Stimulated activated CD8-positive, alpha-beta memory T cell treated with anti-CD3 and anti-CD28 coated beads, Interleukin-4, amount 100 ng/mL, for 48 hours (primary cell): ENCODE results near the gene GLB1L2.
"Not testable (repeated sequence)": the region's sequence is repeated elsewhere in the genome, so short reads cannot be mapped to it uniquely, and the experiment has no call there.

Source experiments
- DNase-seq: peaks from one replicate; pipeline ENCODE4 v3.0.0-alpha.2; 2020

Gene GLB1L2

GRCh38 chr11:134330611-134331353 is 1.0 kb upstream of the GLB1L2 start:
- DNase-seq, result no peak

- no peak for DNase-seq
These were observed 422 bp downstream of the GLB1L2 start for GRCh38 chr11:134332189-134332631.

DNA sequence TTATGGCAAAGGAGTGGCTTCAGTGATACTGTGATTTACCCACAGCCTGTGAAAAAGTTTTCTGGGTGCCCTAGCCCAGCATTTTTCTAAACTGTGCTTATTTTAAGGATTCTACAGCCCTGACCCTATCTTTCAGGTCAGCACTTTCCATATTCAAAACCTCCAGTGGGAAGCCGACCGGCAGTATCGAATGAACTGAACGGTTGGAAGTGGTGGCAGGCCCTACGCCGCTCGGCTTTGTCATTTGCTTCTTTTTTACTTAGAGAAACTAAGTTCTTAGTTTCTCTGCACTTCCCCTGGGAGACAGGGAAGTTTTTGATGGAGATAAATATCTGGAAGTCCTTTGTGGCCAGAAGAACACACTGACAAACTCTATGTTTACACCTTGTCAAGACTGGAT is 994 bp downstream of the GLB1L2 start:
- no peak for DNase-seq

GRCh38 chr11:134333312-134333711 is 1.5 kb downstream of the GLB1L2 start:
- no peak for DNase-seq

DNA sequence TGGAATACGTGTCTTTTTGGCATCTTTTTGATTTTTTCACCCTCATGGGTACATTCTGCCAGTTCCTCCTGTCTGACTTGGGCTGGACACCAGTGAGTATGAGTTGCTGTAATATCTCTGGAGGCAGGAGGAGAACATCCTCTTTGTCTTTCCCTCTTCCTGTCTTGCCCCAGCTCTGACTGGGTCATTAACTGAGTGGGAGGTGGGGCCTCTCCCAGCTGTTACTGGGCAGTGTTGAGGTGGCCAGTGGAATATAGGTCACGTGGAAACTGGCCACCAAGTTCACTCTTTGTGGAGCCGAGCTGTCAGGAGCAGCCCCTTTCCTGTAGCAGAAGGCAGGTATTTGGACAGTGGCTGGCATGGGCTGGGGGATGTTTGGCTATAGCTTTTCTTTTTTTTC is 2.2 kb downstream of the GLB1L2 start:
- no peak for DNase-seq

DNA sequence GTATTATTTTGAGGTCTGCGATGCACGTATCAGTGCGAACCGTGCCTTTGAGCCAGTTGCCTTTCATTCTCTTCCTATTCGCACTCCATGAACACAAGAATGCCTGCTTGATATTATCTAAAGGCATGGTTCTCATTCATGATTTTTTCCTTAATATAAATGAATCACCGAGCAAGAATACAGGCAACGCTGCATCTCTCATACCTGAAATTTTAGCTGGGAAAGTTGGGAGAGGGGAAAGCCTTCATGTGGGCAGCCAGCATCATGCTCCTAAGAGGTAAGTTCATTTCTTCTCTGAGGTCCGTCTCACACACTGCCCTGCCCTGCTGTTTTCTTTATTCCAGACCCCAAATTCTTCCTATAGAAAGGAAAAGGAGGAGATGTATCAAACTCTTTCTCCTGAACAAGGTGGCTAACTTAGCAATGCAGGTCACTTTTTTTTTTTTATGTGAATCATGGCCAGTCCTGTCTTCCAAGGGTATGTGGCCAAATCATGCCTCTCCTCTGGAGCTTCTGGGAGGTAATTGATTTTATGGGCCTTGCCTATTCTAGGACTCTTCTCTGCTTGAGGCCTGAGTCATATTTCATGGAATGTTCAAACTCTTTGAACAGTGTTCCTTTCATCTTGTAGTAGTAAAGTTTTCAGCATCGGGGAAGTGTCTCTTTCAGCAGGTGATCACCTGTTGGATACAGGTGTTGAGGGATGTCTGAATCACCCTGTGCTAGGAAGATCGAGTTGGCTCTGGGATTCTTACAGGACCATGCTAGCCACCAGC is 3.2 kb downstream of the GLB1L2 start:
- DNase-seq, result no peak

DNA sequence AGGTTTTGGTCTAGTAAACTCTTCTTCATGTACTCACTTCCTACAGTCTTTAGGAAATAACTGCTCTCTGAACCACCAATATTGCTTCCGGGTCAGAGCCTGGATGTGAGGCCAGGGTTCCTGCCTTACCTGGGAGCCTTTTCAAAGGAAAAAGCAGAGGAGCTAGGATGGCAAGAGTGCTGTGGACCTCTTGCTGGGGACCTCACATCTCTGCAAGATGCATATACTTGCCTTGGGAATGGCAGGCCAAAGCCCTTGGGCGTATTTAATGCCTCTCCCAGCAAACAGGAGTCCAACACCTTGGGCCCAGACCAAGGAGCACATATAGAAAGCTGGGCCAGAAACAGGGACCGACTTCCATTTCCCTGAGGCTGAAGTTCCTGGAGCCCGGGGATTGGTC is 5.3 kb downstream of the GLB1L2 start:
- DNase-seq, result no peak

DNA sequence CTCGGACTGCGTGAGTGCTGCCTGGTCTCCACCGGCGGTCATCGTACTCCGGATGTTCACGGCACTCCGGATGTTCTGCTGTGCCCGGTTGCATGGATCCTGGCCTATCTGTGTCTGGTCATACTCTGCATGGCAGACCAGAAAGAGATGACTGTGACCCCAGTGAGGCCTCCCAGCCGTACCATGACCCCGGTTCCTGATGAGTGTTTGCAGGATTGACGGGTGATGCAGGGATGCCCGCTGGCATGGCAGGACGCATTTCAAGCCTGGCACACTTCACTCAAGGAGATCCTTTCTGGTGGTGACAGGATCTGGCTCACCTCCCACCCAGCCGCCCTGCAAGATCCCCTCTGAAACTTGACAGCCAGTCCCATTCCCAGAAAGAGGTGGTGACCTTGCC is 6.3 kb downstream of the GLB1L2 start:
- DNase-seq, result no peak

DNA sequence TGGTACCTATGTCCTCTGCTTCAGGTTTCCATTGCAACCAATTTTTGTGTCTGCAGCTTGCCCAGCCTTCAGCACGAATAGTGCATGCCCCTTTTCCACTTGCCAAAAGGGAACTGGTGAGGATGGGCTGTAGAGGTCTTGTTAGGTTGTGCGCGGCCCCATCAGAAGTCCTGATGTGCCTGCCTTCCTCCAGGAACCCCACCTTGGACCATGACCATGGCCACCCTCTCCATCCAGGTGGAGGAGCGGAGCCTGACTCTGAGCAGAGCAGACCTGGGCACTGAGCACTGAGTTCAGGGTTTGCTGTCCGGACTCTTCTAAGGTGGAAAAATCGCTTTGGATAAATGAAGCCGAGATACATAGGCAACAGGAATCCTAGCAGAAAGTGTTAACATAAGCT is 6.9 kb downstream of the GLB1L2 start:
- DNase-seq, result no peak

- no peak for DNase-seq
These were observed 8.0 kb downstream of the GLB1L2 start for GRCh38 chr11:134339756-134340155.

GRCh38 chr11:134340354-134340964 is 8.7 kb downstream of the GLB1L2 start:
- DNase-seq, result no peak

DNA sequence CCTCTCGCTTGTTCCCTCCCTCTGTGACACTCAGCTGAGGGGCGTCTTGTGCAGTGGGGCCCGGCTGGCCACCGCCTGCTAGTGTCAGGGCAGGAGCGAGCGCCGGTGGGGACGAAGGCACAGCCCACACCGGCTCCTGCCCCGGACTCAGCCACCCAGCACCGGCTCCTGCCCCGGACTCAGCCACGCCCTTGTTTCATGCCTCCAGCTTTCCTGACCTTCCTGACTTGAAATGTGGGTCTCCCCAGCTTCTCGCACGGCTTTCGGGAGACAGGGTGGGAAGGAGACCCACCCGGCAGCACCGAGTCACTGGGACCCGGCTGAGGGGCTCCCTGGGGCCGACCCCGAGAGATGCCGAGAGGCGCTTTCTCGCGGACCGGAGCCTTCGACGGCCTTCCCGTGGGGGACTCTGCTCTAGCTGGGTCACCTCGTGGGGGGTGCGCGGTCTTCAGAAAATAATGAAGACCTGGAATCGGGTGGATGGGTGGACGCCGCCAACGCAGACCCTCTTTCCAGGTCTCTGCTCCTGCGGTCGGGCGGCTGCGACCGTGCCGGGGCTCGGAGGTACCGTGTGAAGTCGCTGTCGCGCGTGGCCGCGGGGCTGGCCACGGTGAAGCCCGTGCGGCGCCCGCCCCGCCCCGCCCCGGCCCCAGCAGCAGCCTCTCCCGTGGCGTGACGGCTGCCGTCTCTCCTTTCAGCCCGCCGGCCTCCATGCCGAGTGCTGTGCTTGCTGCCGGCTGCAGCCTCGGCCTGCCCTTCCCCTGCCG is 10.2 kb downstream of the GLB1L2 start:
- no peak for DNase-seq

GRCh38 chr11:134342572-134343340 is 11.0 kb downstream of the GLB1L2 start:
- no peak for DNase-seq

DNA sequence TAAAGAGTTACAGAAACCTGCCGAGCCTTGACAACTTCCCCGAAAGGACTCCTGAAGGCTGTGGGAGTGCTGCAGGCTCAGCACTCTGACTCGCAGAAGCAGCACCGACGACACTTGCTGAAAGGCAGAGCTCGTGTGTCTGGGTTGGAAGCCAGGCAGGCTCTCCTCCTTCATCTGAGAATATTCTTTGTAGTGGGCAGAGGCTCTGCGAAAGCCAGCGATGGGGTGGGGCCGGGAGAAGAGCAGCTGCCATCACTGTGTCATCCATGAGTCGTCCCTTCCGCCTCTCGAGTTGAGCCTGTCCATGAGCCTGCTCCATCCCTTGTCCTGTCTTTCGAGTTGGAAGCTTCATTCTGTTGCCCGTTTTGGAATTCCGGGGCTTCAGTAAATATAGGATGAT is 11.9 kb downstream of the GLB1L2 start:
- no peak for DNase-seq

DNA sequence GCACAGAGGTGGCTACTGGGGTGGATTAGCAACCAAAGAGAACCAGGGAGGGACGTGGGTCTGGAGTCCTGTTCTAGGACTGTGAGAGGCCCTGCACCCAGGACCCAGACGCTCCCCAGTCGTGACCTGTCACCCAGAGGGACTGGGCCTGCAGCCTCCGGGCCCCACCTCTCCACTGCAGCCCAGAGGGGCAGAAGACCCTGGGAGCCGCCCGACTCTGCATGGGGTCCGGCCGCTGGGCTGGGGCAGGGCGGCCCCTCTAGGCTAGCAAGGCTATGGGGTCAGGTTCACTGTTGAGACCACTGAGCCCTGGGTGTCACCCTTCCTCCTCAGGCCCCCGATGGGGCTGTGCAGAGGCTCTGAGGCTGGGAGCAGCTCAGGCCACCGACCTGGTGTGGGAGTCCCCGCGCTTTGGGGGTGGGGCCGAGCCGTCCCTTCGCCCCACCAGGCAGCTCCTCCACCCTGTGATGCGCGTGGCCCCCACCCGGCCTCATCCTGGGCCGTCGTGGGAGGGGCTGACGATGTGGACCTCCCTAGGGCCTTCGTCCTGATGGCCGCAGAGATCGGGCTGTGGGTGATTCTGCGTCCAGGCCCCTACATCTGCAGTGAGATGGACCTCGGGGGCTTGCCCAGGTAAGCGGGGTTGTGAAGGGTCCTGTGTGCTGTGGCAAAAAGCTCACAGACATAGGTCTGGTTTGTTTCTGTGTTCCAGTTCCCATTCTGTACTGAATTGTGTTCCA is 12.9 kb downstream of the GLB1L2 start:
- DNase-seq, result not testable (repeated sequence)

GRCh38 chr11:134345237-134345550 is 13.4 kb downstream of the GLB1L2 start:
- no peak for DNase-seq

DNA sequence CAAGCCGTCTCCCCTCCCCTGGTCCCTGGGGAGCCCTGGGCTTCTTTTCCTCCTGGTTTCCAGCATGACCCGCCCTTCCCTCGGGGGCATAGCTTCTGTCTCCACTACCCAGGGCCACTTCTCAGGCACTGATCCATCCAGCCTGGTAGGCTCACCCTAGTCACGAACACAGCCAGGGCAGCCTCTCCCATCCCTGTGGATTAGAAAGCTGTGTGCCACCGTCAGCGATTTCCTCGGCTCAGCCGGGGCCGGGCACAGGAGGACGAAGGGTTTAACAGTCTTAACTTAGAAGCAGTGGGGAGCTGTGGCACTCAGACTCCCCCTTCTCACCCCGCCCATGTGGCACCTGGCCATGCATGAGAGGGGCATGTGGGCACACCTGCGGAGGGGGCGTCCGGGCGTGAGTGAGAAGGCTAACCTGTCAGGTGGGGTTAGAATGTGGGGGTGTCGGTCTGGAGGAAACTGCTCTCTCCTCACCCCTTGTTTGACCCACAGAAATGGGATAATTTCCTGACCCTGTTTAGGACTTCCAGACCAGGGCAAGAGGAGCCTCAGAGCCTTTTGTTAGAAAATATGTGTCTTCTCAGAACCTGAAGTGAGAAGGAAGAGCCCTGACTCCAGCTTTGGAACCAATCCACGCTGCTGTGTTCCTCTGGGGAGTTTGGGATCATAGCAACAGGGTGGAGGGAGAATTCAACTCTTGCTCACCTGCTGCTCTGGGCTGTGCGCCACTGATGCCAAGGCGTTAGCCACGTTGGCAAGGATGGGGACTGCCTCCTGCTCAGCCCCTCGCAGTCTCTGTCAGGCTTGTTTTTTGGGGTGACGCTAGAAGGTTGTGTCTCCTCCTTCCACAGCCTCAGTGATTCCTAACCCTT is 14.6 kb downstream of the GLB1L2 start:
- DNase-seq, result no peak

- no peak for DNase-seq
These were observed 15.2 kb downstream of the GLB1L2 start for GRCh38 chr11:134346976-134347350.

DNA sequence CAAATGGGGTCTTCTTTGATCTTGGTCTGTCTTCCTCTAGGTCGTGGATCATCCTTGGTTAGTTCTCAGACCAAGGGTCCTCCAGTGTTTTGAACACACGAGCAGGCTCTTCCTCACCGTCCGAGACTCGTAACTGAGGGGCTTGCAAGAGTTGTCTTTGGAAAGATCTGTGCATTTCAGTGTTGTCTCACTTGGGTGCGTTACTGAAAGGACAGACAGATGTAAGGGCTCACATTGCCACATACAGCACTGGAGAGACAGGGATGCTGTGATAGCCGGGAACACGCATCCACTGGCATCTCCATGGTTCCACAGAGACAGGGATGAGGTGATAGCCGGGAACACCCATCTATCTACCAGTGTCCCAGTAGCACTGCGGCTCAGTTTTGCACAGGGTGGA is 15.7 kb downstream of the GLB1L2 start:
- no peak for DNase-seq

DNA sequence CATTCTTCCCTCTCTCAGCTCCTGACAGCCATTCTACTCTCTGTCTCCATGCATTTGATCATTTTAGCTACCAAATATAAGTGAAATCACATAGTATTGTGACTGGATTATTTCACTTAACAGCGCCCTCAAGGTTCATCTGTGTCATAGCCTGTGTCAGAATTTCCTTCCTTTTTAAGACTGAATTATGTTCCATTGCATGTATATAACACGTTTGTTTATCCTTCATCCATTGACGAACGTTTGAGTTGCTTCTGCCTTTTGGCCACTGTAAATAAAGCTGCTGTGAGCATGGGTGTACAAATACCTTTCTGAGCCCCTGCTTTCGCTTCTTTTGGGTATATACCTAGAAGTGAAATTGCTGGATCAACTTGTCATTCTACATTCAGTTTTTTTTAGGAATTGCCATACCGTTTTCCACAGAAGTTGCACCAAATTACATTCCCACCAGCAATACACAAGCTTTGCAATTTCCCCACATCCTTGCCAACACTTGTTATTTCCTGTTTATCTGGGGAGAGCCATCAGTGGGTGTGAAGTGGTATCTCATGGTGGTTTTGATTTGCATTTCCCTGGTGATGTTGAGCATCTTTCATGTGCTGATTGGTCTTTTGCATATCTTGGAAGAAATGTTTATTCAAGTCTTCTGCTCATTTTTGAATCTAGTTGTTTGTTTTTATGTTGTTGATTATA is 17.5 kb downstream of the GLB1L2 start:
- DNase-seq, result no peak
